H9 (cell line): ENCODE measurements around the gene NTRK3. TPM values are rescaled to one million over a fixed set of nuclear protein-coding genes. Genes with fewer than 3 reads are reported as not detected.

ENCODE experiments used
- DNase-seq: peaks from one replicate; pipeline ENCODE4 v3.0.0-alpha.2; 2017
- H2AFZ ChIP-seq: one replicate; pipeline ENCODE4 v1.6.1; 2013; ENCODE audit warnings: mild to moderate bottlenecking, low read length, control low read depth, moderate library complexity
- H2AK5ac ChIP-seq: 2 replicates; pipeline ENCODE4 v1.6.1; 2013; ENCODE audit warnings: low read length, control low read depth, mixed read lengths; ENCODE audit not compliant: insufficient read length
- H2BK120ac ChIP-seq: one replicate; pipeline ENCODE4 v1.6.1; 2013; ENCODE audit warnings: low read depth, mild to moderate bottlenecking, low read length, control low read depth, inconsistent platforms; ENCODE audit not compliant: poor library complexity, severe bottlenecking
- H2BK12ac ChIP-seq: 2 replicates; pipeline ENCODE4 v1.6.1; 2013; ENCODE audit warnings: low read length, control low read depth, mixed read lengths, low read depth; ENCODE audit not compliant: insufficient read length
- H2BK15ac ChIP-seq: 2 replicates; pipeline ENCODE4 v1.6.1; 2013; ENCODE audit warnings: low read depth, low read length, control low read depth
- H2BK20ac ChIP-seq: one replicate; pipeline ENCODE4 v1.6.1; 2013; ENCODE audit warnings: low read depth, mild to moderate bottlenecking, low read length, control low read depth, inconsistent platforms; ENCODE audit not compliant: poor library complexity, severe bottlenecking
- H2BK5ac ChIP-seq: 2 replicates; pipeline ENCODE4 v1.6.1; 2013; ENCODE audit warnings: low read length, control low read depth, mixed read lengths; ENCODE audit not compliant: insufficient read length
- H3K14ac ChIP-seq: 2 replicates; pipeline ENCODE4 v1.6.1; 2013; ENCODE audit warnings: low read length, control low read depth; ENCODE audit not compliant: insufficient read depth
- H3K18ac ChIP-seq: 2 replicates; pipeline ENCODE4 v1.6.1; 2013; ENCODE audit warnings: low read depth, mild to moderate bottlenecking, mixed read lengths, low read length, control low read depth; ENCODE audit not compliant: insufficient read length
- H3K23ac ChIP-seq: 2 replicates; pipeline ENCODE4 v1.6.1; 2013; ENCODE audit warnings: low read length, control low read depth, mixed read lengths, low read depth; ENCODE audit not compliant: insufficient read length
- H3K23me2 ChIP-seq: 2 replicates; pipeline ENCODE4 v1.6.1; 2013; ENCODE audit warnings: low read depth, mild to moderate bottlenecking, mixed read lengths, low read length, control low read depth; ENCODE audit not compliant: insufficient read length, poor library complexity, severe bottlenecking
- H3K27ac ChIP-seq: 2 replicates; pipeline ENCODE4 v1.5.1; 2013; ENCODE audit warnings: low read length, control low read depth, mixed read lengths, low read depth; ENCODE audit not compliant: insufficient read length
- H3K27me3 ChIP-seq: 2 replicates; pipeline ENCODE4 v1.6.1; 2013; ENCODE audit warnings: low read length, control low read depth, inconsistent platforms; ENCODE audit not compliant: insufficient read depth
- H3K4ac ChIP-seq: 2 replicates; pipeline ENCODE4 v1.6.1; 2013; ENCODE audit warnings: low read depth, mild to moderate bottlenecking, control low read depth, inconsistent platforms, low read length, moderate library complexity
- H3K4me1 ChIP-seq: 2 replicates; pipeline ENCODE4 v1.6.1; 2013; ENCODE audit warnings: low read length, control low read depth, inconsistent platforms; ENCODE audit not compliant: insufficient read depth
- H3K4me2 ChIP-seq: 2 replicates; pipeline ENCODE4 v1.6.1; 2013; ENCODE audit warnings: low read length, control low read depth, mixed read lengths; ENCODE audit not compliant: insufficient read length, insufficient read depth
- H3K56ac ChIP-seq: 2 replicates; pipeline ENCODE4 v1.6.1; 2013; ENCODE audit warnings: low read depth, mild to moderate bottlenecking, mixed read lengths, low read length, control low read depth; ENCODE audit not compliant: insufficient read length
- H3K79me1 ChIP-seq: 2 replicates; pipeline ENCODE4 v1.6.1; 2013; ENCODE audit warnings: low read depth, mild to moderate bottlenecking, moderate library complexity, low read length, control low read depth, inconsistent platforms; ENCODE audit not compliant: insufficient read depth, poor library complexity, severe bottlenecking
- H3K79me2 ChIP-seq: 2 replicates; pipeline ENCODE4 v1.6.1; 2013; ENCODE audit warnings: low read length, control low read depth, inconsistent platforms; ENCODE audit not compliant: insufficient read depth
- H3K9ac ChIP-seq: 2 replicates; pipeline ENCODE4 v1.6.1; 2013; ENCODE audit warnings: low read length, control low read depth, mixed read lengths; ENCODE audit not compliant: insufficient read length; ENCODE audit errors: extremely low read depth
- H3K9me3 ChIP-seq: one replicate; pipeline ENCODE4 v1.6.1; 2013; ENCODE audit warnings: low read depth, low read length, inconsistent platforms; ENCODE audit not compliant: control insufficient read depth
- H3T11ph ChIP-seq: one replicate; pipeline ENCODE4 v1.6.1; 2013; ENCODE audit warnings: mild to moderate bottlenecking, low read length, control low read depth, inconsistent platforms
- H4K20me1 ChIP-seq: one replicate; pipeline ENCODE4 v1.6.1; 2013; ENCODE audit not compliant: control insufficient read depth, insufficient read length, insufficient read depth
- H4K5ac ChIP-seq: 2 replicates; pipeline ENCODE4 v1.6.1; 2013; ENCODE audit warnings: low read depth, mild to moderate bottlenecking, mixed read lengths, low read length, control low read depth; ENCODE audit not compliant: insufficient read length
- H4K8ac ChIP-seq: replicated peaks from 2 replicates; pipeline ENCODE4 v1.6.1; 2013; ENCODE audit warnings: low read length, control low read depth, mixed read lengths, low read depth; ENCODE audit not compliant: insufficient read length
- H4K91ac ChIP-seq: 2 replicates; pipeline ENCODE4 v1.6.1; 2013; ENCODE audit warnings: low read depth, mild to moderate bottlenecking, moderate library complexity, mixed read lengths, low read length, control low read depth; ENCODE audit not compliant: insufficient read length
- H3K27ac Mint-ChIP-seq, 3 experiments: 2 replicates in 2 of 3; 3 replicates in 1 of 3; pipeline ENCODE4 v1.8.0; 2020 to 2021; ENCODE audit warnings: mixed read lengths in 3 of 3, mild to moderate bottlenecking in 1 of 3, moderate library complexity in 1 of 3
- H3K27me3 Mint-ChIP-seq: 2 replicates; pipeline ENCODE4 v1.8.0; 2021; ENCODE audit warnings: low read depth, mild to moderate bottlenecking, moderate library complexity, mixed read lengths
- H3K36me3 Mint-ChIP-seq, 3 experiments: 2 replicates in 2 of 3; 3 replicates in 1 of 3; pipeline ENCODE4 v1.8.0; 2020 to 2021; ENCODE audit warnings: low read depth in 3 of 3, mixed read lengths in 3 of 3; ENCODE audit not compliant: insufficient read depth in 1 of 3
- H3K4me1 Mint-ChIP-seq, 2 experiments: 2 replicates each; pipeline ENCODE4 v1.8.0; 2020; ENCODE audit warnings: mixed read lengths in 2 of 2
- H3K4me3 Mint-ChIP-seq, 2 experiments: 2 replicates in 1 of 2; 3 replicates in 1 of 2; pipeline ENCODE4 v1.8.0; 2020 to 2021; ENCODE audit warnings: mild to moderate bottlenecking in 2 of 2, mixed read lengths in 2 of 2, moderate library complexity in 1 of 2
- H3K9me3 Mint-ChIP-seq, 2 experiments: 2 replicates in 1 of 2; 3 replicates in 1 of 2; pipeline ENCODE4 v1.8.0; 2020; ENCODE audit warnings: mild to moderate bottlenecking in 2 of 2, mixed read lengths in 2 of 2, moderate library complexity in 1 of 2
- CTCF ChIP-seq: fragments of 200-600 bp; sonication (generic); conservative IDR thresholded peaks from 3 replicates; pipeline ENCODE4 v1.8.0; 2021; ENCODE audit warnings: antibody characterized with exemption, mild to moderate bottlenecking
- WGBS: extraction: QIAGEN DNeasy Blood & Tissue Kit; methylation state at CpG from one replicate; pipeline ENCODE4 v1.1.7; 2013; ENCODE audit warnings: missing lambda C conversion rate, low lambda C conversion rate, mixed read lengths; ENCODE audit not compliant: insufficient read length; ENCODE audit errors: extremely low coverage; 5-methylcytosine and 5-hydroxymethylcytosine counted together
- total RNA-seq: library from RNA; stranded (reverse); gene quantifications from 2 replicates; pipeline ENCODE4 v1.2.1, GENCODE V29; 2021

The NTRK3 gene
- total RNA-seq, 1 experiment from 2014 or later, result 2.5 TPM

DNA sequence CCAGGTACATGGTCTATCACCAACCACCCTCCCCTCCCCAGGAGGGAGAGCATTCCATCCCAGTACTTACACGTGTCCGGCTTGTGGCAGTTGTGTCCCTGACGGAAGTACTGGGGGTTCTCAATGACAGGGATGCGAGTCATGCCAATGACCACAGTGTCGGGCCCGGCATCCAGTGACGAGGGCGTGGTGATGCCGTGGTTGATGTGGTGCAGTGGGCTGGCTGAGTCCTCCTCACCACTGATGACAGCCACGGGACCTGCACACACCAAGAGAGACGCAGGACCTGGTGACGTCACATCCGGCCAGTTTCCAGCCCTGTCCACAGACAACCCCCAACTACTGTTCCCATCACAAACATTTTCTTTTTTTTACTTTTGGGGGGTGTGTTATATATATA is 223.8 kb downstream of the NTRK3 start:
- peaks cover 53 to 56% of the 10 kb centered on the region in 2 experiments for H3K4me1 Mint-ChIP-seq

More for the DNA sequence above, 223.8 kb downstream of the NTRK3 start:
- Histone ChIP-seq H2BK120ac (no peak overlapping the region), H4K8ac (no peak overlapping the region), H3K18ac (no peak overlapping the region), H3T11ph (no peak overlapping the region), H3K4ac (no peak overlapping the region), H4K5ac (no peak overlapping the region), H3K79me1 (no peaks in the 10 kb centered on the region), H3K4me2 (no peak overlapping the region), H3K79me2 (no peaks in the 10 kb centered on the region), H3K27me3 (no peaks in the 10 kb centered on the region), H3K56ac (no peak overlapping the region), H3K23me2 (no peaks in the 10 kb centered on the region), H2AFZ (no peak overlapping the region), H3K4me1 (peaks cover 10% of the 10 kb centered on the region; the same call in 1 of the 2 replicates), H2BK5ac (no peak overlapping the region), H2BK12ac (no peak overlapping the region), H2BK20ac (no peak overlapping the region), H4K20me1 (no peaks in the 10 kb centered on the region), H3K23ac (no peak overlapping the region), H3K9ac (no peak overlapping the region), H3K9me3 (no peaks in the 10 kb centered on the region), H4K91ac (no peak overlapping the region), H2AK5ac (no peak overlapping the region), H3K27ac (no peak overlapping the region), H3K14ac (no peak overlapping the region), H2BK15ac (no peak overlapping the region)
- Mint-ChIP-seq H3K4me3 (no peak overlapping the region), H3K36me3 (peaks cover 0 to 9% (median 5%) of the 10 kb centered on the region in 3 experiments; a peak in 2 of 7 replicates), H3K27me3 (peaks cover 4% of the 10 kb centered on the region), H3K27ac (no peak overlapping the region), H3K9me3 (no peaks in the 10 kb centered on the region; a peak in 2 of 5 replicates)
- no CpG with 5 or more reads among the region's 13 CpGs for WGBS
- no peak for TF ChIP-seq CTCF
- no peak for DNase-seq
